ENCODE data around the gene DNLZ. TPM values are rescaled to one million over a fixed set of nuclear protein-coding genes. Genes with fewer than 3 reads are reported as not detected.

The DNLZ gene
- total and polyA plus RNA-seq, 10 of the 15 experiments (the other 5 are each of a cell fraction or from before 2014, with no cell fraction given) = 0.66 to 29.7 (median 14.7) TPM; not detected in 1

DNA sequence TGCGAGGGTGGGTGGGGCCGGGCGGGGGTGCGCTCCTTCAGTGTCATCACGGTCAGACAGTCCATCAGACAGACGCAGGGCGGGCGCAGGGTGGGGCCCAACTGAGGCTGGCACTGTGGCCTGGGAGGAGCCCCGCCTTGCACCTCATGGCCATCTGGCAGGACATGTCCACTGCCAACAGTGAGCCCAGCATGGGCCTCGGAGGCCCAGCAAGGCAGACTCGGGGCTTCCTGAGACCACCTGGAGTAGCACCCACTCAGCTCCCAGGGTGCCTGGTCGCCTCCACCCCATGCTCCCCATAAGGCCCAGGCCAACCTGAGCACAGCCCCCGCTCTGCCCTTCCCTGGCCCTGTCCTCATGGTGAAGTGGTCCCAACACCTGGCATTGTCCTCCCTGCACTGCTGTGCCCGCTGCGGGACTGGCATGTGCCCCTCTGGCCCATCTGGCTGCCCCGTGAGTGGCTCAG is 44.7 kb downstream of the DNLZ start:
- Histone ChIP-seq H3K4me3 (no peak overlapping the region), H3K27me3 (replicated peaks in 1 of 2; ENCODE audit: control insufficient read depth in 2 of 2, insufficient read depth in 2 of 2, low read length in 1 of 2) (peaks cover 4 to 7% of the 10 kb centered on the region in 2 experiments), H3K36me3 (ENCODE audit: control insufficient read depth in 2 of 2, insufficient read depth in 2 of 2, low read length in 1 of 2) (no peaks in the 10 kb centered on the region), H3K9me3 (replicated peaks; ENCODE audit: control insufficient read depth, insufficient read depth, low read length) (peaks cover 10% of the 10 kb centered on the region; the same call in 2 of the 3 replicates), H4K20me1 (ENCODE audit: control insufficient read depth, insufficient read depth) (no peaks in the 10 kb centered on the region), H2AFZ (ENCODE audit: control insufficient read depth, low read depth, low read length) (no peak overlapping the region), H3K79me2 (ENCODE audit: control insufficient read depth, insufficient read depth, low read length) (no peaks in the 10 kb centered on the region), H3K9ac (ENCODE audit: control insufficient read depth, insufficient read depth, low read length) (no peak overlapping the region), H3K4me2 (ENCODE audit: control insufficient read depth, insufficient read depth) (no peak overlapping the region), H3K27ac (ENCODE audit: control insufficient read depth, insufficient read depth) (no peak overlapping the region), H3K4me1 (ENCODE audit: control insufficient read depth, insufficient read depth, low read length) (no peaks in the 10 kb centered on the region)
- intact Hi-C loops (cut with micrococcal nuclease; ENCODE audit: unreplicated experiment) (no loop called here), in situ Hi-C loops (cut with MboI) (no loop called here)
- BruUV-seq (replicated peaks) = no TSS peak
- FAIRE-seq (no peak), ATAC-seq (no peak), DNase-seq (ENCODE audit: low read depth, low spot score) (no peak)
- no peak for TF ChIP-seq PAX8 (IDR thresholded peaks at IDR 0.05)
- no peak for TF ChIP-seq KLF5 (IDR thresholded peaks at IDR 0.05; ENCODE audit: partially characterized antibody)
- no peak for TF ChIP-seq SMC3 (IDR thresholded peaks at IDR 0.05; ENCODE audit: borderline replicate concordance, low read length)
- no peak for TF ChIP-seq YY1 (IDR thresholded peaks at IDR 0.05; ENCODE audit: low read depth, low read length)
- TF ChIP-seq, protein P1, sequence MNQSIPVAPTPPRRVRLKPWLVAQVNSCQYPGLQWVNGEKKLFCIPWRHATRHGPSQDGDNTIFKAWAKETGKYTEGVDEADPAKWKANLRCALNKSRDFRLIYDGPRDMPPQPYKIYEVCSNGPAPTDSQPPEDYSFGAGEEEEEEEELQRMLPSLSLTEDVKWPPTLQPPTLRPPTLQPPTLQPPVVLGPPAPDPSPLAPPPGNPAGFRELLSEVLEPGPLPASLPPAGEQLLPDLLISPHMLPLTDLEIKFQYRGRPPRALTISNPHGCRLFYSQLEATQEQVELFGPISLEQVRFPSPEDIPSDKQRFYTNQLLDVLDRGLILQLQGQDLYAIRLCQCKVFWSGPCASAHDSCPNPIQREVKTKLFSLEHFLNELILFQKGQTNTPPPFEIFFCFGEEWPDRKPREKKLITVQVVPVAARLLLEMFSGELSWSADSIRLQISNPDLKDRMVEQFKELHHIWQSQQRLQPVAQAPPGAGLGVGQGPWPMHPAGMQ (IDR thresholded peaks at IDR 0.05; ENCODE audit: borderline replicate concordance) = no peak
- TF ChIP-seq BRCA1 (IDR thresholded peaks at IDR 0.05; ENCODE audit: low read depth, low read length) = no peak
- no peak for TF ChIP-seq SUZ12 (IDR thresholded peaks at IDR 0.05; ENCODE audit: unreplicated experiment)
- TF ChIP-seq TARDBP (IDR thresholded peaks at IDR 0.05; ENCODE audit: borderline replicate concordance) = no peak
- no peak for TF ChIP-seq GATAD2B (conservative IDR thresholded peaks at IDR 0.05; ENCODE audit: low read depth)
- TF ChIP-seq, protein P2, sequence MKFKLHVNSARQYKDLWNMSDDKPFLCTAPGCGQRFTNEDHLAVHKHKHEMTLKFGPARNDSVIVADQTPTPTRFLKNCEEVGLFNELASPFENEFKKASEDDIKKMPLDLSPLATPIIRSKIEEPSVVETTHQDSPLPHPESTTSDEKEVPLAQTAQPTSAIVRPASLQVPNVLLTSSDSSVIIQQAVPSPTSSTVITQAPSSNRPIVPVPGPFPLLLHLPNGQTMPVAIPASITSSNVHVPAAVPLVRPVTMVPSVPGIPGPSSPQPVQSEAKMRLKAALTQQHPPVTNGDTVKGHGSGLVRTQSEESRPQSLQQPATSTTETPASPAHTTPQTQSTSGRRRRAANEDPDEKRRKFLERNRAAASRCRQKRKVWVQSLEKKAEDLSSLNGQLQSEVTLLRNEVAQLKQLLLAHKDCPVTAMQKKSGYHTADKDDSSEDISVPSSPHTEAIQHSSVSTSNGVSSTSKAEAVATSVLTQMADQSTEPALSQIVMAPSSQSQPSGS (IDR thresholded peaks at IDR 0.05; ENCODE audit: low read length) = no peak
- TF ChIP-seq RCOR1 (conservative IDR thresholded peaks at IDR 0.05; ENCODE audit: low read depth, low read length) = no peak
- TF ChIP-seq SMARCA5 (IDR thresholded peaks at IDR 0.05) = no peak
- no peak for TF ChIP-seq CHD2 (IDR thresholded peaks at IDR 0.05; ENCODE audit: borderline replicate concordance, low read depth, low read length)
- TF ChIP-seq SREBF2 (IDR thresholded peaks at IDR 0.05; ENCODE audit: low read length) = no peak
- TF ChIP-seq, protein P3, sequence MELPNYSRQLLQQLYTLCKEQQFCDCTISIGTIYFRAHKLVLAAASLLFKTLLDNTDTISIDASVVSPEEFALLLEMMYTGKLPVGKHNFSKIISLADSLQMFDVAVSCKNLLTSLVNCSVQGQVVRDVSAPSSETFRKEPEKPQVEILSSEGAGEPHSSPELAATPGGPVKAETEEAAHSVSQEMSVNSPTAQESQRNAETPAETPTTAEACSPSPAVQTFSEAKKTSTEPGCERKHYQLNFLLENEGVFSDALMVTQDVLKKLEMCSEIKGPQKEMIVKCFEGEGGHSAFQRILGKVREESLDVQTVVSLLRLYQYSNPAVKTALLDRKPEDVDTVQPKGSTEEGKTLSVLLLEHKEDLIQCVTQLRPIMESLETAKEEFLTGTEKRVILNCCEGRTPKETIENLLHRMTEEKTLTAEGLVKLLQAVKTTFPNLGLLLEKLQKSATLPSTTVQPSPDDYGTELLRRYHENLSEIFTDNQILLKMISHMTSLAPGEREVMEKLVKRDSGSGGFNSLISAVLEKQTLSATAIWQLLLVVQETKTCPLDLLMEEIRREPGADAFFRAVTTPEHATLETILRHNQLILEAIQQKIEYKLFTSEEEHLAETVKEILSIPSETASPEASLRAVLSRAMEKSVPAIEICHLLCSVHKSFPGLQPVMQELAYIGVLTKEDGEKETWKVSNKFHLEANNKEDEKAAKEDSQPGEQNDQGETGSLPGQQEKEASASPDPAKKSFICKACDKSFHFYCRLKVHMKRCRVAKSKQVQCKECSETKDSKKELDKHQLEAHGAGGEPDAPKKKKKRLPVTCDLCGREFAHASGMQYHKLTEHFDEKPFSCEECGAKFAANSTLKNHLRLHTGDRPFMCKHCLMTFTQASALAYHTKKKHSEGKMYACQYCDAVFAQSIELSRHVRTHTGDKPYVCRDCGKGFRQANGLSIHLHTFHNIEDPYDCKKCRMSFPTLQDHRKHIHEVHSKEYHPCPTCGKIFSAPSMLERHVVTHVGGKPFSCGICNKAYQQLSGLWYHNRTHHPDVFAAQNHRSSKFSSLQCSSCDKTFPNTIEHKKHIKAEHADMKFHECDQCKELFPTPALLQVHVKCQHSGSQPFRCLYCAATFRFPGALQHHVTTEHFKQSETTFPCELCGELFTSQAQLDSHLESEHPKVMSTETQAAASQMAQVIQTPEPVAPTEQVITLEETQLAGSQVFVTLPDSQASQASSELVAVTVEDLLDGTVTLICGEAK (IDR thresholded peaks at IDR 0.05; ENCODE audit: borderline replicate concordance) = no peak
- no peak for TF ChIP-seq POLR2AphosphoS5 (IDR thresholded peaks at IDR 0.05; ENCODE audit: low read length)
- no peak for TF ChIP-seq IKZF1 (conservative IDR thresholded peaks at IDR 0.05)
- no peak for TF ChIP-seq POU2F2 (IDR thresholded peaks at IDR 0.05; ENCODE audit: borderline replicate concordance, low read depth, low read length)
- TF ChIP-seq IRF4 (IDR thresholded peaks at IDR 0.05; ENCODE audit: low read depth, low read length) = no peak
- no peak for TF ChIP-seq ASH2L (IDR thresholded peaks at IDR 0.05; ENCODE audit: borderline replicate concordance, low read depth)
- ChIA-PET CTCF (no interaction called here), SMC1A (ENCODE audit: uncharacterized antibody, unreplicated experiment) (no interaction called here), RAD21 (ENCODE audit: unreplicated experiment) (no interaction called here), POLR2A (no interaction called here)
- 3% methylated on average over 14 of the region's 16 CpGs for WGBS (ENCODE audit: insufficient coverage, insufficient replicate concordance, low lambda C conversion rate, missing lambda C conversion rate)

Measured in GM12878 (cell line).